Neural cell (in vitro differentiated cells): ENCODE measurements around the gene EVPL.
"Not testable (repeated sequence)": the region's sequence is repeated elsewhere in the genome, so short reads cannot be mapped to it uniquely, and the experiment has no call there.

Experiments
- EP300 ChIP-seq: fragments of 450-650 bp; conservative IDR thresholded peaks from 2 replicates; pipeline ENCODE4 v1.6.1; 2014; ENCODE audit warnings: antibody characterized with exemption, mild to moderate bottlenecking, moderate library complexity; ENCODE audit not compliant: poor library complexity, severe bottlenecking
- EZH2 ChIP-seq: fragments of 200-600, 300-800 bp; shearing (Covaris generic), sonication (generic); IDR thresholded peaks from 2 replicates; pipeline ENCODE4 v1.6.1; 2014; ENCODE audit warnings: antibody characterized with exemption, low read length, borderline replicate concordance, mild to moderate bottlenecking; ENCODE audit not compliant: insufficient read depth, poor library complexity, severe bottlenecking
- POLR2AphosphoS5 ChIP-seq: IDR thresholded peaks from 2 replicates; pipeline ENCODE4 v1.6.1; 2012
- RAD21 ChIP-seq: fragments of 450-650 bp; conservative IDR thresholded peaks from 2 replicates; pipeline ENCODE4 v1.6.1; 2014; ENCODE audit warnings: antibody characterized with exemption, mild to moderate bottlenecking, moderate library complexity
- TAF1 ChIP-seq: IDR thresholded peaks from 2 replicates; pipeline ENCODE4 v1.6.1; 2012; ENCODE audit warnings: low read depth
- TF ChIP-seq, protein P1 (sequence below): fragments of 450-650 bp; IDR thresholded peaks from 2 replicates; pipeline ENCODE4 v1.5.1; 2014; ENCODE audit warnings: antibody characterized with exemption, mild to moderate bottlenecking, moderate library complexity; ENCODE audit not compliant: poor library complexity, severe bottlenecking
- TF ChIP-seq, protein P2 (sequence below): IDR thresholded peaks from 2 replicates; pipeline ENCODE4 v1.6.1; 2012; ENCODE audit warnings: borderline replicate concordance

DNA sequence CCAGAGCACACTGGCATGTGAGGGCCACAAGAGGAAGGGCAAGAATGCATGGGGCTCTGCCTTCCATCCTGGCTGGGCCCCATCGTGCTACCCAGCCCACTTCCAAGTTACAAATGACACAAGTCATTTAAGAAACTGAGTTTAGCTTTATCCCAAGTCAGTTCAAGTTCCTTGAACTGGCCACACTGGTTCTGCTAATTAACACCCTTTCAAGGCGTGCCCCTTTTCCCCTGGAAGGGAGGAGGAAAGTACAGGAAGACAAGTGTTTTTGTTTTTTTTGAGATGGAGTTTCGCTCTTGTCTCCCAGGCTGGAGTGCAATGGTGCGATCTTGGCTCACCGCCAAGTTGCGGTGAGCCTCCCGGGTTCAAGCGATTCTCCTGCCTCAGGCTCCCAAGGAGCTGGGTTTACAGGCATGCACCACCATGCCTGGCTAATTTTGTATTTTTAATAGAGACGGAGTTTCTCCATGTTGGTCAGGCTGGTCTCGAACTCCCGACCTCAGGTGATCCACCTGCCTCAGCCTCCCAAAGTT, 17.4 kb upstream of the EVPL start:
- TF ChIP-seq, protein P1, sequence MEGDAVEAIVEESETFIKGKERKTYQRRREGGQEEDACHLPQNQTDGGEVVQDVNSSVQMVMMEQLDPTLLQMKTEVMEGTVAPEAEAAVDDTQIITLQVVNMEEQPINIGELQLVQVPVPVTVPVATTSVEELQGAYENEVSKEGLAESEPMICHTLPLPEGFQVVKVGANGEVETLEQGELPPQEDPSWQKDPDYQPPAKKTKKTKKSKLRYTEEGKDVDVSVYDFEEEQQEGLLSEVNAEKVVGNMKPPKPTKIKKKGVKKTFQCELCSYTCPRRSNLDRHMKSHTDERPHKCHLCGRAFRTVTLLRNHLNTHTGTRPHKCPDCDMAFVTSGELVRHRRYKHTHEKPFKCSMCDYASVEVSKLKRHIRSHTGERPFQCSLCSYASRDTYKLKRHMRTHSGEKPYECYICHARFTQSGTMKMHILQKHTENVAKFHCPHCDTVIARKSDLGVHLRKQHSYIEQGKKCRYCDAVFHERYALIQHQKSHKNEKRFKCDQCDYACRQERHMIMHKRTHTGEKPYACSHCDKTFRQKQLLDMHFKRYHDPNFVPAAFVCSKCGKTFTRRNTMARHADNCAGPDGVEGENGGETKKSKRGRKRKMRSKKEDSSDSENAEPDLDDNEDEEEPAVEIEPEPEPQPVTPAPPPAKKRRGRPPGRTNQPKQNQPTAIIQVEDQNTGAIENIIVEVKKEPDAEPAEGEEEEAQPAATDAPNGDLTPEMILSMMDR, result not testable (repeated sequence)
- not testable (repeated sequence) for TF ChIP-seq EZH2, RAD21, TAF1, EP300, POLR2AphosphoS5
- TF ChIP-seq, protein P2, sequence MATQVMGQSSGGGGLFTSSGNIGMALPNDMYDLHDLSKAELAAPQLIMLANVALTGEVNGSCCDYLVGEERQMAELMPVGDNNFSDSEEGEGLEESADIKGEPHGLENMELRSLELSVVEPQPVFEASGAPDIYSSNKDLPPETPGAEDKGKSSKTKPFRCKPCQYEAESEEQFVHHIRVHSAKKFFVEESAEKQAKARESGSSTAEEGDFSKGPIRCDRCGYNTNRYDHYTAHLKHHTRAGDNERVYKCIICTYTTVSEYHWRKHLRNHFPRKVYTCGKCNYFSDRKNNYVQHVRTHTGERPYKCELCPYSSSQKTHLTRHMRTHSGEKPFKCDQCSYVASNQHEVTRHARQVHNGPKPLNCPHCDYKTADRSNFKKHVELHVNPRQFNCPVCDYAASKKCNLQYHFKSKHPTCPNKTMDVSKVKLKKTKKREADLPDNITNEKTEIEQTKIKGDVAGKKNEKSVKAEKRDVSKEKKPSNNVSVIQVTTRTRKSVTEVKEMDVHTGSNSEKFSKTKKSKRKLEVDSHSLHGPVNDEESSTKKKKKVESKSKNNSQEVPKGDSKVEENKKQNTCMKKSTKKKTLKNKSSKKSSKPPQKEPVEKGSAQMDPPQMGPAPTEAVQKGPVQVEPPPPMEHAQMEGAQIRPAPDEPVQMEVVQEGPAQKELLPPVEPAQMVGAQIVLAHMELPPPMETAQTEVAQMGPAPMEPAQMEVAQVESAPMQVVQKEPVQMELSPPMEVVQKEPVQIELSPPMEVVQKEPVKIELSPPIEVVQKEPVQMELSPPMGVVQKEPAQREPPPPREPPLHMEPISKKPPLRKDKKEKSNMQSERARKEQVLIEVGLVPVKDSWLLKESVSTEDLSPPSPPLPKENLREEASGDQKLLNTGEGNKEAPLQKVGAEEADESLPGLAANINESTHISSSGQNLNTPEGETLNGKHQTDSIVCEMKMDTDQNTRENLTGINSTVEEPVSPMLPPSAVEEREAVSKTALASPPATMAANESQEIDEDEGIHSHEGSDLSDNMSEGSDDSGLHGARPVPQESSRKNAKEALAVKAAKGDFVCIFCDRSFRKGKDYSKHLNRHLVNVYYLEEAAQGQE, result not testable (repeated sequence)
